ENCODE measurements around the gene COPS4. TPM values are rescaled to one million over a fixed set of nuclear protein-coding genes. Genes with fewer than 3 reads are reported as not detected.

The COPS4 gene
- total and polyA plus RNA-seq, 2 of the 8 experiments (the other 6 are each of a cell fraction or from before 2014, with no cell fraction given) = 14.9 to 28.3 TPM

- no peak overlapping the region for H2BK20ac ChIP-seq (ENCODE audit: low read length)
- H3K4me2 ChIP-seq (ENCODE audit: insufficient read depth in 1 of 2, low read depth in 2 of 2, low read length in 2 of 2) = no peak overlapping the region
- FAIRE-seq (no peak), DNase-seq (ENCODE audit: low read depth in 1 of 2, low spot score in 2 of 2) (no peak)
- no peak overlapping the region for H4K8ac ChIP-seq (ENCODE audit: extremely low read depth, insufficient read depth, low read length)
- no peak overlapping the region for H3K23ac ChIP-seq (ENCODE audit: insufficient read length)
- no peak overlapping the region for H4K5ac ChIP-seq (ENCODE audit: insufficient read length, low read depth, low read length)
- no peaks in the 10 kb centered on the region for H3K4me1 ChIP-seq (replicated peaks in 1 of 4; ENCODE audit: control insufficient read depth in 3 of 4, insufficient read depth in 4 of 4, low read length in 3 of 4)
- no peak overlapping the region for H3K4me3 ChIP-seq (ENCODE audit: extremely low read depth in 1 of 4, insufficient read depth in 2 of 4, low read depth in 3 of 4, low read length in 4 of 4)
- H3K27me3 ChIP-seq (replicated peaks in 1 of 4; ENCODE audit: control insufficient read depth in 3 of 4, extremely low read depth in 1 of 4, insufficient read depth in 3 of 4, low read length in 3 of 4) = no peaks in the 10 kb centered on the region
- no peaks in the 10 kb centered on the region for H4K20me1 ChIP-seq (replicated peaks in 1 of 2; ENCODE audit: control insufficient read depth in 1 of 2, insufficient read depth in 2 of 2, low read length in 2 of 2)
- H2AFZ ChIP-seq (ENCODE audit: low read length) = no peak overlapping the region
- no peaks in the 10 kb centered on the region for H3K23me2 ChIP-seq (ENCODE audit: low read depth, low read length)
- H3K4ac ChIP-seq (replicated peaks; ENCODE audit: insufficient read length, low read depth, low read length) = no peak overlapping the region
- no peak overlapping the region for H3K56ac ChIP-seq (replicated peaks; ENCODE audit: insufficient read length, low read depth, low read length)
- 92% methylated on average over 14 of the region's 14 CpGs; no CpG with 5 or more reads in 1 of the 2 experiments for WGBS, 2 experiments (ENCODE audit: extremely low coverage in 1 of 2, insufficient coverage in 1 of 2, insufficient read length in 1 of 2, insufficient replicate concordance in 2 of 2, low coverage in 1 of 2, low lambda C conversion rate in 2 of 2, missing lambda C conversion rate in 1 of 2)
- POLR2A ChIA-PET (ENCODE audit: partially characterized antibody) = no interaction called here
- H3K9me3 ChIP-seq (ENCODE audit: insufficient read depth in 2 of 2, low read depth in 1 of 2, low read length in 1 of 2) = no peaks in the 10 kb centered on the region
- H2BK120ac ChIP-seq (replicated peaks; ENCODE audit: low read depth, low read length) = no peak overlapping the region
- H2BK12ac ChIP-seq (ENCODE audit: low read depth, low read length) = no peak overlapping the region
- no peak overlapping the region for H2BK5ac ChIP-seq (ENCODE audit: low read depth, low read length)
- no peak overlapping the region for H2AK5ac ChIP-seq (ENCODE audit: low read depth, low read length)
- no peak for TF ChIP-seq KDM5A (IDR thresholded peaks at IDR 0.05; ENCODE audit: low read length)
- no peak for TF ChIP-seq TCF12 (IDR thresholded peaks at IDR 0.05; ENCODE audit: low read depth, low read length)
- no peak overlapping the region for H3K9ac ChIP-seq (replicated peaks in 1 of 4; ENCODE audit: extremely low read depth in 1 of 4, low read depth in 3 of 4, low read length in 3 of 4)
- CTCF ChIA-PET (ENCODE audit: partially characterized antibody) = no interaction called here
- no peak overlapping the region for H3K14ac ChIP-seq (ENCODE audit: insufficient read length)
- H2BK15ac ChIP-seq (ENCODE audit: low read length) = no peak overlapping the region
- no peaks in the 10 kb centered on the region; the same call in 1 of the 2 replicates for H3K79me1 ChIP-seq (ENCODE audit: low read depth, low read length)
- peaks cover 0 to 18% of the 10 kb centered on the region in 2 experiments; a peak in 1 of 4 replicates for H3K79me2 ChIP-seq (ENCODE audit: control insufficient read depth in 1 of 2, insufficient read depth in 2 of 2, low read length in 2 of 2)
- H3K36me3 ChIP-seq (ENCODE audit: control insufficient read depth in 2 of 4, insufficient read depth in 4 of 4, low read length in 3 of 4) = no peaks in the 10 kb centered on the region
- H4K91ac ChIP-seq (replicated peaks; ENCODE audit: insufficient read length, low read length) = no peak overlapping the region
- H3K18ac ChIP-seq (ENCODE audit: extremely low read depth, low read length) = no peak overlapping the region
- H3K27ac ChIP-seq (ENCODE audit: low read depth, low read length) = no peak overlapping the region
Observed at GRCh38 chr4:83043801-83044407, 8.9 kb downstream of the COPS4 start.
